ENCODE results near the gene NPPC. TPM values are rescaled to one million over a fixed set of nuclear protein-coding genes. Genes with fewer than 3 reads are reported as not detected.

Gene NPPC
- total and polyA plus RNA-seq, 2 of the 8 experiments (the other 6 are each of a cell fraction or from before 2014, with no cell fraction given) = 1.3 to 4.7 TPM

- Histone ChIP-seq H2BK12ac (ENCODE audit: low read depth, low read length) (no peak overlapping the region), H3K56ac (replicated peaks; ENCODE audit: insufficient read length, low read depth, low read length) (no peak overlapping the region), H3K23ac (ENCODE audit: insufficient read length) (no peak overlapping the region), H3K4me2 (ENCODE audit: insufficient read depth in 1 of 2, low read depth in 2 of 2, low read length in 2 of 2) (no peak overlapping the region), H3K36me3 (ENCODE audit: control insufficient read depth in 2 of 4, insufficient read depth in 4 of 4, low read length in 3 of 4) (no peaks in the 10 kb centered on the region), H3K9me3 (ENCODE audit: insufficient read depth in 2 of 2, low read depth in 1 of 2, low read length in 1 of 2) (no peaks in the 10 kb centered on the region), H3K27ac (ENCODE audit: low read depth, low read length) (no peak overlapping the region), H2BK20ac (ENCODE audit: low read length) (no peak overlapping the region), H2BK120ac (replicated peaks; ENCODE audit: low read depth, low read length) (no peak overlapping the region), H3K9ac (replicated peaks in 1 of 4; ENCODE audit: extremely low read depth in 1 of 4, low read depth in 3 of 4, low read length in 3 of 4) (no peak overlapping the region), H3K27me3 (replicated peaks in 1 of 4; ENCODE audit: control insufficient read depth in 3 of 4, extremely low read depth in 1 of 4, insufficient read depth in 3 of 4, low read length in 3 of 4) (peaks cover 3 to 17% (median 10%) of the 10 kb centered on the region in 4 experiments; a peak in 6 of 7 replicates), H3K23me2 (ENCODE audit: low read depth, low read length) (no peaks in the 10 kb centered on the region), H3K4me3 (ENCODE audit: extremely low read depth in 1 of 4, insufficient read depth in 2 of 4, low read depth in 3 of 4, low read length in 4 of 4) (no peak overlapping the region), H4K20me1 (replicated peaks in 1 of 2; ENCODE audit: control insufficient read depth in 1 of 2, insufficient read depth in 2 of 2, low read length in 2 of 2) (no peaks in the 10 kb centered on the region), H2AFZ (ENCODE audit: low read length) (no peak overlapping the region), H3K4me1 (replicated peaks in 1 of 4; ENCODE audit: control insufficient read depth in 3 of 4, insufficient read depth in 4 of 4, low read length in 3 of 4) (peaks cover 0 to 2% (median 0%) of the 10 kb centered on the region in 4 experiments; a peak in 2 of 7 replicates), H3K79me2 (ENCODE audit: control insufficient read depth in 1 of 2, insufficient read depth in 2 of 2, low read length in 2 of 2) (no peaks in the 10 kb centered on the region), H3K4ac (replicated peaks; ENCODE audit: insufficient read length, low read depth, low read length) (no peak overlapping the region), H2AK5ac (ENCODE audit: low read depth, low read length) (no peak overlapping the region), H2BK5ac (ENCODE audit: low read depth, low read length) (no peak overlapping the region), H2BK15ac (ENCODE audit: low read length) (no peak overlapping the region), H3K18ac (ENCODE audit: extremely low read depth, low read length) (no peak overlapping the region), H4K8ac (ENCODE audit: extremely low read depth, insufficient read depth, low read length) (no peak overlapping the region), H4K5ac (ENCODE audit: insufficient read length, low read depth, low read length) (no peak overlapping the region), H3K14ac (ENCODE audit: insufficient read length) (no peak overlapping the region), H4K91ac (replicated peaks; ENCODE audit: insufficient read length, low read length) (no peak overlapping the region), H3K79me1 (ENCODE audit: low read depth, low read length) (no peaks in the 10 kb centered on the region)
- POLR2A ChIA-PET (ENCODE audit: partially characterized antibody) = no interaction called here
- whole genome bisulfite sequencing, 2 experiments (ENCODE audit: extremely low coverage in 1 of 2, insufficient coverage in 1 of 2, insufficient read length in 1 of 2, insufficient replicate concordance in 2 of 2, low coverage in 1 of 2, low lambda C conversion rate in 2 of 2, missing lambda C conversion rate in 1 of 2) = 87% methylated on average over 3 of the region's 3 CpGs; no CpG with 5 or more reads in 1 of the 2 experiments
- FAIRE-seq (no peak), DNase-seq (ENCODE audit: low read depth in 1 of 2, low spot score in 2 of 2) (peak in 1 of 2 experiments; percentile 39)
- CTCF ChIA-PET (ENCODE audit: partially characterized antibody) = interaction anchor here (0.6 to 1.2 kb wide), 3 partner anchors 11 to 393 kb away, joined by 3 to 4 read pairs (median 4); no protein-coding TSS in a partner anchor
- TF ChIP-seq RAD21 (IDR thresholded peaks at IDR 0.05 in 1 of 2, conservative IDR thresholded peaks at IDR 0.05 in 1 of 2; ENCODE audit: low read depth in 2 of 2, low read length in 2 of 2) (no peak), CHD1 (IDR thresholded peaks at IDR 0.05; ENCODE audit: low read depth, low read length) (no peak), POLR2AphosphoS5 (IDR thresholded peaks at IDR 0.05; ENCODE audit: low read depth, low read length) (no peak), RFX5 (IDR thresholded peaks at IDR 0.05; ENCODE audit: borderline replicate concordance, low read depth, low read length) (no peak), YY1 (IDR thresholded peaks at IDR 0.05; ENCODE audit: low read depth, low read length) (no peak), KDM5A (IDR thresholded peaks at IDR 0.05; ENCODE audit: low read length) (no peak), PHF8 (conservative IDR thresholded peaks at IDR 0.05; ENCODE audit: low read depth, low read length) (no peak), EZH2 (IDR thresholded peaks at IDR 0.05; ENCODE audit: low read depth, low read length, severe bottlenecking) (no peak), POU5F1 (IDR thresholded peaks at IDR 0.05; ENCODE audit: low read depth, low read length) (no peak), CBX8 (IDR thresholded peaks at IDR 0.05; ENCODE audit: borderline replicate concordance, low read depth, low read length) (no peak), SIX5 (IDR thresholded peaks at IDR 0.05; ENCODE audit: low read depth, low read length) (no peak), GTF2F1 (IDR thresholded peaks at IDR 0.05; ENCODE audit: borderline replicate concordance, low read depth, low read length) (no peak), HDAC6 (IDR thresholded peaks at IDR 0.05; ENCODE audit: low read depth, low read length) (no peak), SAP30 (IDR thresholded peaks at IDR 0.05; ENCODE audit: insufficient read depth, insufficient replicate concordance, low read length) (no peak), JUN (IDR thresholded peaks at IDR 0.05; ENCODE audit: low read depth, low read length) (no peak)
These were observed 6.4 kb upstream of the NPPC start for GRCh38 chr2:231932711-231932970.

All from H1 (cell line).